Panc1 (cell line): ENCODE results near the gene CAPS.

ENCODE experiments used
- CTCF ChIP-seq: fragments of 450-650 bp; IDR thresholded peaks from 2 replicates; pipeline ENCODE4 v1.5.1; 2017; ENCODE audit warnings: mild to moderate bottlenecking
- POLR2AphosphoS5 ChIP-seq: IDR thresholded peaks from 2 replicates; pipeline ENCODE4 v1.6.1; 2012; ENCODE audit warnings: mild to moderate bottlenecking, low read depth, low read length, moderate library complexity
- REST ChIP-seq, 2 experiments: IDR thresholded peaks; 2 replicates each; pipeline ENCODE4 v1.6.1; 2011 to 2012; ENCODE audit warnings: low read depth in 2 of 2, control low read depth in 1 of 2, low read length in 1 of 2, mild to moderate bottlenecking in 1 of 2, moderate library complexity in 1 of 2; ENCODE audit not compliant: insufficient read depth in 1 of 2
- TCF7L2 ChIP-seq: IDR thresholded peaks from 2 replicates; pipeline ENCODE4 v1.6.1; 2011; ENCODE audit warnings: mild to moderate bottlenecking, low read depth, low read length, inconsistent platforms

- TF ChIP-seq CTCF: no peak
- TF ChIP-seq POLR2AphosphoS5: no peak
- no peak for TF ChIP-seq REST (IDR thresholded peaks at IDR 0.05; ENCODE audit: insufficient read depth in 1 of 2, low read depth in 2 of 2, low read length in 1 of 2)
- TF ChIP-seq TCF7L2: no peak
Observed at GRCh38 chr19:5926641-5927440, 12.8 kb downstream of the CAPS start.
